NCI-H2196 treated with DMSO at 0.1 percent for 48 hours (cell line): Measurements from ENCODE around the gene PAGE2.
"Not testable (repeated sequence)": the region's sequence is repeated elsewhere in the genome, so short reads cannot be mapped to it uniquely, and the experiment has no call there.

ENCODE experiments used
- DNase-seq: peaks from one replicate; lab custom pipeline; 2025; ENCODE audit not compliant: unreplicated experiment; lab: John Stamatoyannopoulos, UW

Gene PAGE2

GRCh38 chrX:55088795-55089489 is at the start of gene PAGE2:
Gene PAGE2, plus strand, starts transcription at chrX:55089018. Its CDS starts 1,003 bp downstream, at chrX:55090021.
- DNase-seq: no peak

GRCh38 chrX:55039471-55039870 is 49.3 kb upstream of the PAGE2 start:
- no peak for DNase-seq

GRCh38 chrX:55041514-55041913 is 47.3 kb upstream of the PAGE2 start:
- DNase-seq: no peak

- not testable (repeated sequence) for DNase-seq
Observed at GRCh38 chrX:55050599-55050998, 38.2 kb upstream of the PAGE2 start.

GRCh38 chrX:55056820-55057674 is 31.8 kb upstream of the PAGE2 start:
- peak; percentile 4 for DNase-seq

GRCh38 chrX:55057675-55058249 is 31.1 kb upstream of the PAGE2 start:
- peak; percentile 13 for DNase-seq

- DNase-seq: not testable (repeated sequence)
Observed at GRCh38 chrX:55067180-55067579, 21.6 kb upstream of the PAGE2 start.

- no peak for DNase-seq
Observed at GRCh38 chrX:55072286-55072685, 16.5 kb upstream of the PAGE2 start.

GRCh38 chrX:55074851-55075467 is 13.9 kb upstream of the PAGE2 start, which contains the start of gene PAGE2B:
Gene PAGE2B, plus strand, starts transcription at chrX:55075030. Its CDS starts 1,012 bp downstream, at chrX:55076042.
- DNase-seq: no peak

GRCh38 chrX:55098691-55099090 is 9.9 kb downstream of the PAGE2 start:
- DNase-seq: no peak

GRCh38 chrX:55099162-55099561 is 10.3 kb downstream of the PAGE2 start:
- no peak for DNase-seq

GRCh38 chrX:55102754-55103153 is 13.9 kb downstream of the PAGE2 start:
- DNase-seq: no peak

GRCh38 chrX:55107262-55107661 is 18.4 kb downstream of the PAGE2 start:
- DNase-seq: no peak

GRCh38 chrX:55107911-55108310 is 19.1 kb downstream of the PAGE2 start:
- no peak for DNase-seq

GRCh38 chrX:55109306-55109705 is 20.5 kb downstream of the PAGE2 start:
- DNase-seq: no peak

GRCh38 chrX:55111578-55112254 is 22.9 kb downstream of the PAGE2 start:
- DNase-seq: no peak

GRCh38 chrX:55116589-55116988 is 27.8 kb downstream of the PAGE2 start:
- not testable (repeated sequence) for DNase-seq

GRCh38 chrX:55118574-55118973 is 29.8 kb downstream of the PAGE2 start:
- DNase-seq: no peak

GRCh38 chrX:55119271-55119670 is 30.5 kb downstream of the PAGE2 start:
- DNase-seq: no peak

GRCh38 chrX:55119712-55120111 is 30.9 kb downstream of the PAGE2 start:
- no peak for DNase-seq
